HG02763 (cell line): ENCODE results near the gene MINDY1.

ENCODE experiments used
- ATAC-seq: cut with Tn5 transposase; IDR thresholded peaks from one replicate; pipeline ENCODE4 v1.9.1; 2021; ENCODE audit warnings: mild to moderate bottlenecking, moderate library complexity; ENCODE audit not compliant: unreplicated experiment

MINDY1 gene

GRCh38 chr1:150967936-150968335 lies 38.8 kb downstream of the MINDY1 start:
- ATAC-seq = no peak

- no peak for ATAC-seq
Measured at GRCh38 chr1:150966011-150966410, 40.7 kb downstream of the MINDY1 start.

- ATAC-seq = no peak
Measured at GRCh38 chr1:150965605-150966004, 41.1 kb downstream of the MINDY1 start.

DNA sequence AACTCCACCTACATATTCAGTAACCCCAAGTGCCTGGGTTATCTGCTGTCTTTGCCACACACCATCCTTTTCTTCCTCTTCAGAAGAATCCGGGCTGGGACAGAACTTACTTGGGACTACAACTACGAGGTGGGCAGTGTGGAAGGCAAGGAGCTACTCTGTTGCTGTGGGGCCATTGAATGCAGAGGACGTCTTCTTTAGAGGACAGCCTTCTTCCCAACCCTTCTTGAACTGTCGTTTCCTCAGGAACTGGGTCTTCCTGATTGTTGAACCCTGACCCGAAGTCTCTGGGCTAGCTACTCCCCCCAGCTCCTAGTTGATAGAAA lies 42.6 kb downstream of the MINDY1 start:
- ATAC-seq = no peak

GRCh38 chr1:150963321-150964163 lies 43.2 kb downstream of the MINDY1 start:
- no peak for ATAC-seq

GRCh38 chr1:150961756-150962155 lies 44.9 kb downstream of the MINDY1 start:
- no peak for ATAC-seq

DNA sequence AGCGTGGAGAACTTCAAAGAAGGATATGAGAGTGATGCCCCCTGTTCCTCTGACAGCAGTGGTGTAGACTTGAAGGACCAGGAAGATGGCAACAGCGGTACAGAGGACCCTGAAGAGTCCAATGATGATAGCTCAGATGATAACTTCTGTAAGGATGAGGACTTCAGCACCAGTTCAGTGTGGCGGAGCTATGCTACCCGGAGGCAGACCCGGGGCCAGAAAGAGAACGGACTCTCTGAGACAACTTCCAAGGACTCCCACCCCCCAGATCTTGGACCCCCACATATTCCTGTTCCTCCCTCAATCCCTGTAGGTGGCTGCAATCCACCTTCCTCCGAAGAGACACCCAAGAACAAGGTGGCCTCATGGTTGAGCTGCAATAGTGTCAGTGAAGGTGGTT lies 46.1 kb downstream of the MINDY1 start:
- no peak for ATAC-seq

DNA sequence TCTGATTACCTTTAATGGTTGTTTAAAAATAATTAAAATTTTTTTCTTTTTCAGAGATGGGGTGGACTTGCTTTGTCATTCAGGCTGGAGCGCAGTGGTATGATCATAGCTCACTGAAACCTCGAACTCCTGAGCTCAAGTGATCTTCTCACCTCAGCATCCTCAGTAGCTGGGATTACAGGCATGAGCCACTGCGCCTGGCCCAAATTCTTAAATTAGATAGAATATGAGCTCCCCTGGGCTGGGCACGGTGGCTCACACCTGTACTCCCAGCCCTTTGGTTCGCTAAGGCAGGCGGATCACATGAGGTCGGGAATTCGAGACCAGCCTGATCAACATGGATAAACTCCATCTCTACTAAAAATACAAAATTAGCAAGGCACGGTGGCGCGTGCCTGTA lies 49.0 kb downstream of the MINDY1 start:
- ATAC-seq = no peak

GRCh38 chr1:150955280-150955679 lies 51.4 kb downstream of the MINDY1 start:
- ATAC-seq = no peak

DNA sequence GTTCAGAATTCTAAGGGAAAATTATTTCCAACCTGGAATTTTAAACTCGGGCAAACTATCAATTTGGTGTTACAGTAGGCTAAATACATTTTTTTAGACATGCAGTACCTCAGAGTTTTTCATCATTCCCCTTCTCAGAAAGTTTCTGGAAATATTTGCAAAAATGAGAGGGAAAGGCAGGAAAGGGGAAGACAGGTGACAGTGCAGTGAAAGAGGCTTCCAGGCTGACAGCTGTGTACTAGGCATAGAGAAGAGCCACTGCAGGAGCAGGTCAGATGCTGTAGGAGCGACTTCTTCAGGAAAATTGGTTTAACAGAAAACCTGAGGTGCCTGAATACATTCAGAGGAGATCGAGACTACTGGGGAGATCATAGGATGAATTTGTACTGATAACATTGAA lies 52.0 kb downstream of the MINDY1 start:
- ATAC-seq = no peak
